ENCODE data around the gene GPR55. TPM values are rescaled to one million over a fixed set of nuclear protein-coding genes. Genes with fewer than 3 reads are reported as not detected.

GPR55 gene
- total RNA-seq, 1 experiment from 2014 or later: not detected

GRCh38 chr2:230861552-230862255 lies 63.3 kb downstream of the GPR55 start:
- Histone ChIP-seq H3K79me2 (ENCODE audit: insufficient read depth, low read length) (peaks cover 6% of the 10 kb centered on the region; the same call in 1 of the 2 replicates), H3K27me3 (ENCODE audit: insufficient read depth, low read length) (no peaks in the 10 kb centered on the region), H3K4me3 (replicated peaks in 1 of 2; ENCODE audit: low read depth in 1 of 2, low read length in 2 of 2) (no peak overlapping the region), H3K36me3 (ENCODE audit: control insufficient read depth in 1 of 2, insufficient read depth in 2 of 2, low read length in 2 of 2) (no peaks in the 10 kb centered on the region), H3K9me3 (ENCODE audit: control insufficient read depth in 1 of 2, insufficient read depth in 1 of 2, low read depth in 1 of 2, low read length in 2 of 2) (no peaks in the 10 kb centered on the region), H2AFZ (ENCODE audit: low read depth, low read length, poor library complexity, severe bottlenecking) (no peak overlapping the region), H3K9me2 (ENCODE audit: insufficient read depth) (no peaks in the 10 kb centered on the region), H3K27ac (ENCODE audit: low read depth, low read length) (no peak overlapping the region), H3K4me1 (ENCODE audit: control insufficient read depth in 1 of 2, insufficient read depth in 2 of 2, low read length in 2 of 2) (peaks cover 16 to 27% of the 10 kb centered on the region in 2 experiments; a peak in 3 of 4 replicates), H4K20me1 (ENCODE audit: insufficient read depth) (no peaks in the 10 kb centered on the region), H3K9ac (ENCODE audit: low read length) (no peak overlapping the region), H3K4me2 (ENCODE audit: low read length) (no peak overlapping the region)
- intact Hi-C loops (cut with micrococcal nuclease): no loop called here
- no peak for ATAC-seq
- RAD21 ChIA-PET (ENCODE audit: low non-redundant PET in 1 of 2, low total read pairs in 2 of 2, uncharacterized antibody in 2 of 2, unreplicated experiment in 2 of 2): no interaction called here
- no peak for DNase-seq (ENCODE audit: low read depth, low spot score)
- BruUV-seq (replicated peaks): no TSS peak
- CTCF ChIA-PET: interaction anchor here (0.8 to 1.1 kb wide), 3 partner anchors 9 to 14 kb away, joined by 3 to 4 read pairs (median 3); no protein-coding TSS in a partner anchor
- TF ChIP-seq MAX (IDR thresholded peaks at IDR 0.05) (no peak), CBX3 (IDR thresholded peaks at IDR 0.05; ENCODE audit: low read depth) (no peak), JUND (IDR thresholded peaks at IDR 0.05) (no peak), EZH2 (IDR thresholded peaks at IDR 0.05) (no peak), SP1 (IDR thresholded peaks at IDR 0.05; ENCODE audit: low read depth) (no peak), CEBPB (IDR thresholded peaks at IDR 0.05; ENCODE audit: low read depth) (no peak), EGR1 (IDR thresholded peaks at IDR 0.05; ENCODE audit: low read depth) (no peak), SRF (IDR thresholded peaks at IDR 0.05; ENCODE audit: low read depth) (no peak), POLR2A (IDR thresholded peaks at IDR 0.05; ENCODE audit: borderline replicate concordance, extremely low read depth, insufficient read depth, insufficient read length) (no peak), REST (IDR thresholded peaks at IDR 0.05; ENCODE audit: low read depth) (no peak), POLR2AphosphoS5 (IDR thresholded peaks at IDR 0.05; ENCODE audit: low read depth, low read length) (no peak), ZFX (IDR thresholded peaks at IDR 0.05) (no peak), FOSL1 (IDR thresholded peaks at IDR 0.05; ENCODE audit: low read depth) (no peak), ZNF274 (IDR thresholded peaks at IDR 0.05; ENCODE audit: low read depth, low read length) (no peak)
- POLR2A ChIA-PET: no interaction called here

Other genes starting within 250 kb of the GPR55 start
- 63.6 TPM for gene CAB39, start 212.4 kb downstream of the GPR55 start, total RNA-seq (2021; ENCODE audit: unreplicated experiment)
- gene ITM2C, start 60.3 kb downstream of the GPR55 start, total RNA-seq (2021; ENCODE audit: unreplicated experiment): 117 TPM
- gene SPATA3, start 70.9 kb upstream of the GPR55 start, total RNA-seq (2021; ENCODE audit: unreplicated experiment): not detected
- 3.7 TPM for gene C2orf72, start 112.3 kb upstream of the GPR55 start, total RNA-seq (2021; ENCODE audit: unreplicated experiment)
- 133 TPM for gene PSMD1, start 131.6 kb upstream of the GPR55 start, total RNA-seq (2021; ENCODE audit: unreplicated experiment)
- gene HTR2B, start 199.8 kb upstream of the GPR55 start, total RNA-seq (2021; ENCODE audit: unreplicated experiment): not detected

Data from HCT116 (cell line).